Hair follicular keratinocyte (primary cell): ENCODE results near the gene FRMD3. TPM values are rescaled to one million over a fixed set of nuclear protein-coding genes. Genes with fewer than 3 reads are reported as not detected.

Source experiments
- total RNA-seq: library from RNA; depleted of rRNA; stranded (reverse); fragments of >200 nt; gene quantifications from 2 replicates; pipeline ENCODE4 v1.2.3, GENCODE V29; 2015

The FRMD3 gene
- under 0.01 and 0.23 TPM in 2 replicates for total RNA-seq

DNA sequence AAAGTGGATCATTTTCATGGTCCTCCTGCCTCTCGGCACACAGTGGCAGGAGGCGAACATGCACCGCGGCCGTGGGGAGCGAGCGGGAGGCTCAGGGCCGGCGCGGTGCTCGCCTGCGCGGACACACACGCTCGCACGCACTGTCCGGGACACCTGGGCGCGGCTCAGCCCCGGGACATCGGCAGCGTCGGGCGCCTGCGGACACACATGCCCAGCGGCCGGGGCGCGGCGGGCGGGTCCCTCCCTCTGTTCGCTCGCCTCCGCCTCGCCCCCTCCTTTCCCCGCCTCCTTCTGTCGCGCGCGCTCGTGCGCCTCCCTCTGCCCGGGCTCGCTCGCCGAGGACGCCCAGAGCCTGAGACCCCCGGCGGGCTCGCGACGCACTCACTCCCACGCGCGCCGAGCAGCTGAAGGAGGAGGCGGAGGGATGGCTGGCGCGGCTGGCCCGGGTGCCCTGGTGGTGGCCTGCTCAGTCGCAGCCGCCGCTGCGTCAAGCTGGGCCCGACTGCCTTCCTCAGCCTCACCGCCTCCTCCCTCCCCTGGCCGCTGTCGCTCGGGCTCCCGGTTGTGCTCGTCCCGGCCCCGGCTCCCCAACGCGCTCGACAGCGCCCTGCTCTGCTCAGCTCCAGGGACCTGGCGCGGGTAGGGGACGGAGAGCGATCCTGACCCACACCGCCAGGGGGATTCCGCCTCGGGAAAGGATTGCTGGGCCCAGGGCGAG is at the start of gene FRMD3:
TSS of gene FRMD3 (minus strand) at position 230 of the 718 bp plus-strand sequence. CDS start at position 60, 170 bp downstream.

Other genes starting within 250 kb of the FRMD3 start
- 2.3 and 3.3 TPM in 2 replicates for gene IDNK, start 84.7 kb upstream of the FRMD3 start, total RNA-seq
- gene UBQLN1, start 169.6 kb upstream of the FRMD3 start, total RNA-seq: 81.9 and 91.7 TPM in 2 replicates